Ramos (cell line): ENCODE results near the gene ECSIT.
"Not testable (repeated sequence)": the region's sequence is repeated elsewhere in the genome, so short reads cannot be mapped to it uniquely, and the experiment has no call there.

Experiments used
- in situ Hi-C: fragments of 300-500 bp; cut with MboI; formaldehyde crosslinking; loops from one replicate; pipeline ENCODE4 v1.14.3; 2022; ENCODE audit warnings: low sequenced_read_pairs; ENCODE audit not compliant: unreplicated experiment

ECSIT gene

DNA sequence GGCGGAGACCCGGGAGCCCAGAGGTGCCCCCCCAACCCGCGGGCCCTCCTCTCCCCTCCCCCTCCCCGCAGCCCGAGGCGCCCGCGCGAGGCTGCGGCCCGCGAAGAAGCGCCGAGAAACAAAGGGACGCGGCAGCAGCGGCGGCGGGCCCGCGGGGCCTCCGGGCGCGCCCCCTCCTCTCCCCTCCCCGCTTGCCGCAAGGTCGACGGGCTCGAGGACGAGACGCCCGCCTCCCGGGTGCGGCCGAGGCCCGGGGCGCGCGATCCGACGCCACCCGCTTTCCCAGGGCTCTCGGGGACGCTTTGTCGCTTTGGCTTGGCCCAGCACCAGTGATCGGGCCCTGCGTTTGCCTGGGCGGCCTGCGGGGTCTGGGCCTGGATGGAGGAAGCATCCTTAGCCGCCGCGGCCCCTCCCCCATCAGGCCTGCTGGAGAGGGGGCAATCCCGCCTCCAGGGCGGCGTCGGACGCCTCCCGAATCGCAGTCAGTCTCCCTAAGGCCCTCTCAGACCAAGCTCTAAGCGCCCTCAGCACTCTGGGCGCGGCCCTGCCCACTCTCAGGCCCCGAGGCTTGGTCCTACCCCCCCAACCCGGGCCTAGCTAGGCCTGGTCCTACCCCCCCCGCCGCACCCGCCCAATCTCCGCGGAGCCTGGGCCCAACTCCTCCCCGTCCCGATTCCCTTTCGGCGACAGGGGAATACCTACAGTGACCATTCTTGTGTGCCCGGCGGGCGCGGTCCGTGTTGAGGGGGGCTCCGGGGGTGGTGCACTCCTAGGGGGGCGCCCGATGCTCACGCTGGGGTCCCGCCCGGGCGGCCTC is 48.8 kb downstream of the ECSIT start:
- in situ Hi-C loops, result no loop called here

DNA sequence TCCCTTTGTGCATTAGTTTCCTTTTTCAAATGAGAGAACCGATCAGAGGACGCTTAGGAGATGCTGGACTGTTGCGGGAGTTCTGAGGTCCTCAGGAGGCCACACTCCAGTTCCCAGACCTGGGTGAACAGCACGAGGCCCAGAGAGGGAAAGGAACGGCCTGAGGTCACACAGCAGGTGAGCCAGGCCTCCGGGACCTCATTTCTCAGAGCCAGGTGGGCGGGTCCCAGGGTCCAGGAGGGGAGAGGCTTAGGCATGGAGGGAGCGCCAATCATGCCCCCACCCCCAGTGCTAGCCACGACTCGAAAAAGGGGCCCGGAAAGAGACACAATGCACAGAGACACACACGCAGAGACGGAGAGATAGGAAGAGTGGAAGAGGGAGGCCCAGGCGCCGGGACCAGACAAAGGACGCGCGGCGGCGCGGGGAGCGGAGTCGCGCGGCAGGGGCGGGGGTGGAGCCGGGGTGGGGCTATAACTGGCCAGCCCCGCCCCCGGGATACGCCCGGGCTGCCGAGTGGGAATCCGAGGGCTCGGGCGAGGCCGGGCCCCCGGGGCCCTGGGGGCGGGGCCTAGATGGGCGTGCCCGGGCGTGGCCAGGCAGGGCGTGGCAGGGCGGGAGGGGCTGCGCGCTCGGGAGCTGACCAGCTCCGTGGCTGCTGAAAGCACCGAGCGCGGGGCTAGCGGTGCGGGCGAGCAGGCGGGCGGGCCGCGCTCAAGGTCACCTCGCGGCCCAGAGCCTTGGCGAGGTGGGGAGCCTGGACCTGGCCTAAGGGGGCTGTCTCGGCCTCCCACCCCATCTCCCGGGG is 49.6 kb downstream of the ECSIT start:
- in situ Hi-C loops, result no loop called here

DNA sequence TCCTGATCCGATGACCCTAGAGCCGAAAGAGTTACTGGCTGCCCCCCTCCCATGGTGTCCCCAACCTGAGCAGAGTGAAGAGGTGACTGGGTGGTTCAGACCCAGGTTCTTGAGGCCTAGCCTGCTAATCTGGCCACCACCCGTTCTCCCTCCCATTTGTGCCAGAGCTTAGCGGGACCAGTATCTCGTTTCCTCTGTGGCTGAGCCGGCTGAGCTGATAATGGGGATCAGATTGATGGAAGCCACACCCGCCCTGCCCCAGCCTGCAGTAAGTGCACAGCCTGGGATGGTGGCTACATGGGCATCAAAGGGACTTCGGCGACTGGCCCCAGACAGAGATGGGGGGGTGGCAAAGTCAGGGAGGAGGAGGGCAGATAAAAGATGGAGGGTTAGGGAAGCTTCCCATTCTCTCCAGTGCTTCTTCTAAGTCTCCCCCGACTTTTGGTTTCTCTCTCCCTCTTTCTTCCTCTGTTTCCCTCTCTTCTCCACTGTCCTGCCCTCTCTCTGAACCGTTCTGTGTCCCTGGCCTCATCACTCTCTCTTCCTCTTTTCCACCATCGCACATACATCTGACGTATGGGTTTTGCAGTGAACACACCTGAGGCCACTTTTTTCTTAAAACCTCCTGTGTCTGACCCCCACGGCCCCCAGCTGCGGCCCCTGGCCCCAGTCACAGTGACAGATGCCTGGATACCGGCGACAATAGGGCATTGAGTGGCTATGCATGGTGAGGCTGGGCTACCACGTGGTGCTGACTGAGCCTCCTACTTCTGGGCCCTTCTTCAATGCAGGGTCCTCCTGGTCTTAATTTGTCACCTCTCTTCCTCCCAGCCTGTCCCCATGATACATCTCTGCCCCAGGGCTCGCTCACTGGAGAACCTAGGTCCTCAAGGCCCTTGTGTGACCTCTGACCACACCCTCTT is 50.5 kb downstream of the ECSIT start:
- in situ Hi-C loops, result no loop called here

DNA sequence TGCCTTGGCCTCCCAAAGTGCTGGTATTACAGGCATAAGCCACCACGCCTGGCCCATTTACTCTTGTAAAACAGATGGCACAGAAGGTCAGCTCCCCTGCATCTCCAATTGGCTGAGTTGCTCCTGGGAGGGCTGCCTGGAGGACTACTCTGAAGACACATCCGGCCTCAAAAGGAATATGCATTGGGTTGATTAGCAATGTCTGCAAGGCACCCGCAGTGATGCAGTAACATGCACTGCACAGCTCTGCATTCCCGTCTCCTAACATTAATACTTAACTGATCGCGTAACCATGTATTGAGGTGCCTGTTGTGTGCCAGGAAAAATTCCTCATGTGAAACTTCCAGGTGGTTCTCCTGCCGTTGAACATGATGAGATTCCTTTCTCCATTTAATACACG is 53.1 kb downstream of the ECSIT start:
- in situ Hi-C loops, result no loop called here

DNA sequence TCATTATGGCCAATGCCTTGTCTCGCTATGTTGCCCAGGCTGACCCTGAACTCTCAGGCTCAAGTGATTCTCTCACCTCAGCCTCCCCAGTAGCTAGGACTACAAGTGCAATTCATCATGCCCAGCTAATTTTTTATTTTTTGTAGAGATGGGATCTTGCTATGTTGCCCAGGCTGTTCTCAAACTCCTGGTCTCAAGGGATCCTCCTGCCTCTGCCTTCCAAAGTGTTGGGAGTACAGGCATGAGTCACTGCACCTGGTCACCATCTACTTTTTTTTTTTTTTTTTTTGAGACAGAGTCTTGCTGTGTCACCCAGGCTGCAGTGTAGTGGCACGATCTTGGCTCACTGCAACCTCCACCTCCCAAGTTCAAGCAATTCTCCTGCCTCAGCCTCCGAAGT is 53.6 kb downstream of the ECSIT start:
- in situ Hi-C loops, result not testable (repeated sequence)

DNA sequence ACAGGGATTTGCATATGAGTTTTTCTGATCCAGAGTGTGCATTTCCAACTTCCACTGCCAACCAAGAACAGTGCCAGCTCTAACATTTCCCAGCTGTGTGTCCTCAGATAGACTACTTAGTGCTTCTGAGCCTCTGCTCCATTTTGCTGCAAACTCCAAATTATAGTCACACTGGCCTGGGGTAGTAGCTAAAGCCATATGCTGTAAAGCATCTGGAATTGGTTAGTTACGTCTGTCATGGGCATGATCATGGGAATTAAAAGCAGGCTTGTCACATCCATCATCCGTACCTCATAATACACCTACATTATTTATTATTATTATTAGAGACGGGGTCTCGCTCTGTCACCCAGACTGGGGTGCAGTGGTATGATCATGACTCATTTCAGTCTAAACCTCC is 55.2 kb downstream of the ECSIT start:
- in situ Hi-C loops, result no loop called here

DNA sequence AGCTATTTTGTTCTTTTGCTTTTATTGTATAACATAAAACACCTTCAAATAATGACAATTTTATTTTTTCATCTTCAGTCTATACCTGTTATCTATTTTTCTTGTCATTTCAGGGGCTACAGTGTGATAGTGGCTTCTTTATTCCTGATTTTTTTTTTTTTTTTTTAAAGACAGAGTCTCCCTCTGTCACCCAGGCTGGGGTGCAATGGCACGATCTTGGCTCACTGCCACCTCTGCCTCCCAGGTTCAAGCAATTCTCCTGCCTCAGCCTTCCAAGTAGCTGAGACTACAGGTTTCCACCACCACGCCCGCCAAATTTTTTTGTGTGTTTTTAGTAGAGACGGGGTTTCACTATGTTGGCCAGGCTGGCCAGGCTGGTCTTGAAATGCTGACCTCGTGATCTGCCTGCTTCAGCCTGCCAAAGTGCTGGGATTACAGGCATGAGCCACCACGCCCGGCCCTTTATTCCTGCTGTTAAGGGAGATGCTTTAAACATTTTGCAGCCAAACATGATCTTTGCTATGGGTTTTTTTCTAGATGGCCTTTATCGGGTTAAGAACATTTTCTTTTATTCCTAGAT is 60.6 kb downstream of the ECSIT start:
- in situ Hi-C loops, result not testable (repeated sequence)

DNA sequence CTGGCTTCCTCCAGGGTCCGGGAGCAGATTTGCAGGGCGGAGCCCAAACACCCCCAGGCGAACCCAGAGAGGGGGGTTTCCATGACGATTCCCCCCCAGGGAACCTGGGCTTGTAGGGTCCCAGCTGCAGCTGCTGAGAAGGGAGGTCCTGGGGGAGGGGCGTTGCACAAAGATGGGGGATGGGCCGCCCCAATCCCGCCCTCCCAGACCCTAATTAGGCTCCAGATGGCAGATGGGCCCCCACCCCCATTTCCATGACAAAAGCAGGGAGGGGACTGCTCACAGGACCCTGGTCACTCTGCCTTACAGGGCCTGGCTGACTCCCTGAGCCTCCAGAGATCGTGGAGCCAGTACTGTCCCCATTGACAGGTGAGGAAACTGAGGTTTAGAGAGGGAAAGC is 63.3 kb downstream of the ECSIT start:
- in situ Hi-C loops, result no loop called here

DNA sequence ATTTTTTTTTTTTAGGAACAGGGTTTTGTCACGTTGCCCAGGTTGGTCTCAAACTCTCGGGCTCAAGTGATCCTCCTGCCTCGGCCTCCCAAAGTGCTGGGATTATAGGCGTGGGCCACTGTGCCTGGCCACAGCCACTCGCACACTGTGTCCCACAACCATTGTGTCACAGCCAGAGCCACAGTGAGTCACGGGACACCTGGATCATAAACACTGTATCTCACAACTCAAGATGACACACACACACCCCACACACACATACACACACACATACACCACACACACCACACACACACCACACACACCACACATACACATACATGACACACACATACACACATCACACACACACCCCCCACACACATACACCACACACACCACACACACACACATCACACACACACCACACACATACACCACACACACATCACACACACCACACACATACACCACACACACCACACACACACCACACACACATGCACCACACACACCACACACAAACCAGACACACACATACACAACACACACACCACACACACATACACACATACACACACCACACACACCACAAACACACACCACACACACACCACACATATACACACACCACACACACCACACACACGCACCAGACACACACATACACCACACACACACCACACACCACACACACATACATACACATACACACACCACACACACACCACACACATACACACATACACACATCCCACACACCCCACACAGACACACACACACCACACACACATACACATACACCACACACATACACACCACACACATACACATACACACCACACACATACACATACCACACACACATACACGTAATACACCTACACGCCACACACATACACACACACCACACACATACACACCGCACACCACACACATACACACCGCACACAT is 64.3 kb downstream of the ECSIT start:
- in situ Hi-C loops, result no loop called here

DNA sequence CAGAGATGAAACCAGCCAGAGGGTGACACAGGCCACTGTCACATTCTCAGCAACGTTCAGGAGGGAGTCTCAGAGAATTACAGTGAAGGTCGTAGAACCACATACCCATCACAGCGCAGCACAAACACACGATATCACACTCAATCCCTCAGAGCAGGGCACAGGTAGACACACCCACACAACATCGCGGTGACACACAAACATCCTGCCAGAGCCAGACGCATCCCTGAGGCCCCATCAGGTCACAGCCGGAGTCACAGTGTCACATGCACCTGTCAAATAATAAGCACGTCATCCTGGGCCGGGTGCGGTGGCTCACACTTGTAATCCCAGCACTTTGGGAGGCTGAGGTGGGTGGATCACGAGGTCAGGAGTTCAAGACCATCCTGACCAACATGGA is 65.5 kb downstream of the ECSIT start:
- in situ Hi-C loops, result no loop called here

DNA sequence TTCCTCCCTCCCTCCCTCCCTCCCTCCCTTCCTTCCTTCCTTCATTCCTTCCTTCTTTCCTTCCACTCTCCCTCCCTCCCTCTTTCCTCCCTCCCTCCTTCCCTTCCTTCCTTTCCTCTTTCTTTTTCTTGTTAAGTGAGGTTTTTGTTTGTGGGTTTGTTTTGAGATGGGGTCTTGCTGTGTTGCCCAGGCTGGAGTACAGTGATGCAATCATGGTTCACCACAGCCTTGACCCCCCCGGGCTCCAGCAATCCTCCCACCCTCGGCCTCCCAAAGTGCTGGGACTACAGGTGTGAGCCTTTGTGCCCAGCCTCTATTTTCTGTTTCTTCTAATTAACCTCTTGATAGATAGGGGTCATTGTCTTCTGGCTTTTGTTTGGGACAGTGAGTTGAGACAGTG is 67.5 kb downstream of the ECSIT start:
- in situ Hi-C loops, result no loop called here

DNA sequence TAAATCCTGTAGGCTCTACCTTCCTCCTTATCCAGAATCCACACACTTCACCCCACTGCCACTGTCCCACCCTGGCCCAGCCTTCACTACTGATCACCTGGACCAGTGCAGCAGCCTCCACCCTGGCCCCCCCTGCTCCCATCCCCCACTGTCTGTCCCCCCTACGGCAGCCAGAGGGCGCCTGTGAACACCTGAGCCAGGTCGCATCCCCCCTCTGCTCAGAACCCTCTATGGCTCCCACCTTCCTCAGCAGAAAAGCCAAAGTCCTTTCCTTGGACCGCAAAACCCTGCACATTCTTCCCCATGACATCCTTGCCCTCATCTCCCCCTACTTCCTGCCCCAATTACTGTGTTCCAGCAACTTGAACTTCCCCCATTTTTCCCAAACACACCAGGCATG is 68.7 kb downstream of the ECSIT start:
- in situ Hi-C loops, result no loop called here

DNA sequence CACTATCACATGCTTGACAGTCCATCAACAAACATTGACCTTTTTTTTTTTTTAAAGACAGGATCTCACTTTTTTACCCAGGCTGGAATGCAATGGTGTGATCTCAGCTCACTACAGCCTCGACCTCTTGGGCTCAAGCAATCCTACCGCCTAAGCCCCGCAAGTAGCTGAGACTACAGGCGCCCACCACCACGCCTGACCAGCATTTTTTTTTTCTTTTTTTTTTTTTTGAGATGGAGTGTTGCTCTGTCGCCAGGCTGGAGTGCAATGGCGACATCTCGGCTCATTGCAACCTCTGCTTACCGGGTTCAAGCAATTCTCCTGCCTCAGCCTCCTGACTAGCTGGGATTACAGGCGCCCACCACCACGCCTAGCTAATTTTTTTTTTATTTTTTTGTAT is 70.0 kb downstream of the ECSIT start:
- in situ Hi-C loops, result not testable (repeated sequence)

DNA sequence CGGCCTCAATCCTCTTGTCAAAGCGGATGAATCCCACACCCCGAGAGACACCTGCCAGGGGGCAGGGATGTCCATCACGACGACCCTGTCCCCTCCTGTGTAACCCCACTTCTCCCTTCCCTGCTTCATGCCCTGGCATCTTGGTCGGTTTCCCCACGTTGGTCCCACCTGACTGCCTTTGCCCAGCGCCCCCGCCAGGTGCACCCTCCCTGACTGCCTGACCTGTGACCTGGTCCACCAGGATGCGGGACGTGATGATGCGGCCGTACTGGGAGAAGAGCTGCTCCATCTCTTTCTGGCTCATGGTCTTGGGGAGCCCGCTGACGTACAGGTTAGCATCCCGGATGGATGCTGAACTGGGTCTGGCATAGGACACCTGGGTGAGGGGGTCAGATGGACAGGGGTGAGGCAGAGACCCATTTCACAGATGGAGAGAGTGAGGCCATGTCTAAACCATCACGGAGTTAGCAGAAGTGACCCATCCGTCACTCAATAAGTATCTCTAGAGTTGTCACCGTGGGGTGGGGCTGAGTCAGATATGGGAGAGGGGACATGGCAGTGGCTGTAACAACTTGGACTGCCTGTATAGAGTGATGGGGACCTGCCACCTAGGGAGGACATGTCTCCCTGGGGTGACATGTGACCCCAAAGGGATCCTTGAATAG is 70.6 kb downstream of the ECSIT start:
- in situ Hi-C loops, result no loop called here

DNA sequence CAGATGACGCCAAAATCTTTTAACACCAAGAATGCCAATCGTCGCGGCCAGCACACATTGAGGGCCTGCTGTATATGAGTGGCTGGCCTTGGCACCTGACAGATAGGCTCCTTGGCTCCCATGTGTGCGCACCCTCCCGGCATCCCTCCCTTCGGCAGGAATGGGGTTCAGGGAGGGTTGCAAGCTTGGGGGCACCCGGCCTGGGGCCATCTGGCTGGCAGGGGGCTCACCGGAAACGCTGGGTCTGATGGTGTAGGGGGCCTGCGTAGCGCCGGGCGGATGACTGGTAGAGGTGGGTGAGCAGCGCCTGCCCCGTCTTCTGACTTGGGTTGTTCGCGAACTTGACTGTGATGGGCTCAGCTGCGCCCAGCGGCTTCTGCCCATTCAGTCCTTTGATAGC is 71.1 kb downstream of the ECSIT start:
- in situ Hi-C loops, result no loop called here

DNA sequence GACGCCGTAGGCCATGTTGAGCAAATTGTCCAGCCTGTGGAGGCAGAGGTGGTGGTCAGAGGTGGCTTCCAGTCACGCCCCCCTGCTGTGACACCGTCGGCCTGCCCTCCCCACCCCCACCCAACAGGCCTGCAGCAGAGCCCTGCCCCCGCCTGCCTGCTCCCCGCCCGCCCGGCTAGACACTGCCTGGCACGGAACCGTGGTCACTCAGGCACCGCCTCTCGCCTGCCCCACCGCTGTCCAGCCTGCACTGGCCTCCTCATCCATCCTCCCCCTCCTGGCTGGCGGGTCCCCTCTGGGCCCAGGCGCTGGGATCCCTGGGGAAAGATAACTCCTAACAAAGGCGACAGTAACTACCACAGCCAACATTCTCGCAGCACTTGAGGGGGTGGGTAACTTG is 71.8 kb downstream of the ECSIT start:
- in situ Hi-C loops, result no loop called here

DNA sequence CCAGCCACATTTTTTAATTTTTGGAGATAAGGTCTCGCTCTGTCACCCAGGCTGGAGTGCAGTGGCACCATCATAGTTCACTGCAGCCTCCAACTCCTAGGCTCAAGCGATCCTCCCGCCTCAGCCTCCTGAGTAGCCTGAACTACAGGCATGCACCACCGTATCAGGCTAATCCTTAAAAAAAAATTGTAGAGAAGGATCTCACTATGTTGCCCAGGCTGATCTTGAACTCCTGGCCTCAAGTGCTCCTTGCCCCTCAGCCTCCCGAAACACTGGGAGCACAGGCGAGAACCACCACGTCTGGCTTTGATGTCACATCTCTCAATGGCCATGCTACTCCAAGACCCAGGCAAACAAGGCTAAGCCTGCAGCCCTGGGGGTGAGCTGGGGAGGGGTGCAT is 72.3 kb downstream of the ECSIT start:
- in situ Hi-C loops, result no loop called here
